ENCODE measurements around the gene ARHGAP4.

- no peak for TF ChIP-seq CTCF (conservative IDR thresholded peaks at IDR 0.05 in 1 of 2, IDR thresholded peaks at IDR 0.05 in 1 of 2; ENCODE audit: low read depth in 1 of 2, low read length in 2 of 2)
- no peak for TF ChIP-seq EZH2 (IDR thresholded peaks at IDR 0.05; ENCODE audit: low read length, missing control alignments)
Measured at GRCh38 chrX:153861151-153861550, 64.9 kb downstream of the ARHGAP4 start.

Measured in fibroblast of lung (primary cell).